GM19023 (cell line): Measurements from ENCODE around the gene HMCN2.

Source experiments
- ATAC-seq: cut with Tn5 transposase; IDR thresholded peaks from one replicate; pipeline ENCODE4 v1.9.1; 2021; ENCODE audit warnings: mild to moderate bottlenecking, moderate library complexity; ENCODE audit not compliant: unreplicated experiment

The HMCN2 gene

GRCh38 chr9:130405657-130406257, 140.2 kb downstream of the HMCN2 start:
- no peak for ATAC-seq

DNA sequence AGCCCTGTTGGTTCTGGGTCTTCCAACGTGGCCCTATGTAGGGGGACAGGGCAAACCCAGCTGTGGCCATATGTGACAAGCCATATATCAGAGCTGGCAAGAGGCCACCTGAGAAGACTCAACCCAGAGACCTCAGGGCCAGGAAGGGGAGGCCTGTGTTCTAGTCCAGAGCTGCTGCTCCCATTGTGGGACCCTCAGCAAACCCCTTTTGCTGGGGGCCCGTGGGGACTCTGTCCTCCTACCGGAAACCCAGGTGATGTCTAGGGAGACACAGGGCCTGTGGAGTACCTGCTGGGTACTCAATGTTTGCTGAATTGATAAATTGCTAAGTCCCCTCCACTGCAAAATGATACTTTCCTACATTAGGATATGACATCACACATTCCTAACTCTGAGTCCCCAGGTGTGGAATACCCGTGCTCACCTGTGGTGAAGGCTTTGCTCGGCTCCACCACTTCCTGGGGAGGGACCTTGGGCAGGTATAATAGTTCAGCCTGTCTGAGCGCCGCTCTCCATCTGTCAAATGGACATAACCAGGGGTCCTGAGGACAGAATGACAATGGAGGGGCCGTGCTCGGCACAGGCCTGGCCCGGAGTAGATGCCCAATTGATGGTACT, 140.8 kb downstream of the HMCN2 start:
- no peak for ATAC-seq

GRCh38 chr9:130407916-130408663, 142.5 kb downstream of the HMCN2 start:
- ATAC-seq, result no peak

GRCh38 chr9:130408669-130409068, 143.1 kb downstream of the HMCN2 start:
- ATAC-seq, result no peak

DNA sequence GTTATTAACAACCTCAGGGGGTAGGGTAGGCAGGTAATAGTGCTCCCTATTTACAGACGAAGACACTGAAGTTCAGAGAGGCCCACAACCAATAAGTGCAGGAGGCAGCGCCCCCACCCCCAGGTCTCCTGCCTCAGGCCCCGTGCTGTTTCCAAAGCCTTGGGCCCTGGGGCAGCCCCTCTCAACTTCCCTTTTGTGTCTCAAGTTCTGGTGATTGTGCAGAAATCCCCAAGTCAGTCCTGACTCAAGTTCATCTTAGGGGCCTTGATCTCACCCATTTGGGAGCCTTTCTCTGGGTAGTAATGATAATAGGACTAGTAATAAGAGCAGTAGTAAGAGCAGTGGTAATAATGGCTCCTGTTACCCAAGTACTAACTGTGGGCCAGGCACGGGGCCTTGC, 143.7 kb downstream of the HMCN2 start:
- no peak for ATAC-seq

GRCh38 chr9:130410443-130410842, 144.9 kb downstream of the HMCN2 start:
- ATAC-seq, result no peak

- no peak for ATAC-seq
Measured at GRCh38 chr9:130411566-130411915, 146.0 kb downstream of the HMCN2 start.

- no peak for ATAC-seq
Measured at GRCh38 chr9:130414081-130414731, 148.6 kb downstream of the HMCN2 start.

GRCh38 chr9:130414910-130415746, 149.6 kb downstream of the HMCN2 start:
- ATAC-seq, result no peak

- no peak for ATAC-seq
Measured at GRCh38 chr9:130417602-130418001, 152.0 kb downstream of the HMCN2 start.

- no peak for ATAC-seq
Measured at GRCh38 chr9:130418776-130419175, 153.2 kb downstream of the HMCN2 start.

DNA sequence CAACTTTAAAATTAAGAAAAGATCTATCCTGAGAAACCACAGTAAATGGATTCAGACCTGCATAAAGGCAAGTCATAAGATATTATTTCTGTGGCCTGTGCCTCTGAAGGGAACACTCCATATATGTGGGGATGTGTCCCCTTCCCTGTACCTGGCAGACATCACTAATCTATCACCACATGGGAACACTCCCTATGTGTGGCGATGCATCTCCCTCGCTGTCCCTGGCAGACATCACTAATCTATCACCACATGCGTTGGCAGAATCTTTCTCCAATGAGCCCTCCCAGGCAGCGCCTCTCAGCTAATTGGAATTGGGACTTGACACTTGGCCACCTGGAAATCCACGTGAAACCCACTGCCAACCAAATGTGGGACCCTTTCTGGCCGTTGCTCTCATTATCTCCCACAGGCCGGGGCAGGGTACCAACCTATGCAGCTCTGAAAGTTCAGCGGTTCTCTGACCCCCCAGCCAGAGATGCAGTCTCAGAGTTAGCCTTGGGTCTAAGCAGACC, 154.0 kb downstream of the HMCN2 start:
- ATAC-seq, result no peak

- ATAC-seq, result no peak
Measured at GRCh38 chr9:130421154-130421801, 155.7 kb downstream of the HMCN2 start.

DNA sequence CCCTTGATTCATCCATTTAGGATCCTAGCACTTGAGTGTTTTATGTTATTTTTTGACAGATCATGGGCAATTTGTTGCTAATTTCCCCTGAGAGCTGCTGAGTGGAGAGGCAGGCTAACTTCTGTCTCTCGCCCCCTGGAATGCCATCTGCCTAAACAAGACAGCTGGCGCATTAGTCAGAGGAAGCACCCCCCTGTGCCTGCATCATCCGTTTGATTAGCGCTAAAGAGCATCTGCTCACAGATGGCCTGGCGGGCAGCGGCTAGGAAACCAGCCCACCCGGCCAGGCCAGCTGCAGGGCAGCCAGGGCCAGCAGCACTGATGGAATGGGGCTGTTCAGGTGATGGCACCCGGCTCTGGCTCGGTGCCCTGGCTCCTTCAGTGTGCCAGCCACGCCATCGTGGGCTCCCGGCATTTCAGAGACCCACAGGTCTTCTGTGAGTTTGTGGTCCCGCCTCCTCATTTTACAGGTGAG, 156.3 kb downstream of the HMCN2 start:
- ATAC-seq, result no peak

- ATAC-seq, result no peak
Measured at GRCh38 chr9:130422546-130422945, 157.0 kb downstream of the HMCN2 start.

- no peak for ATAC-seq
Measured at GRCh38 chr9:130423272-130423671, 157.7 kb downstream of the HMCN2 start.

DNA sequence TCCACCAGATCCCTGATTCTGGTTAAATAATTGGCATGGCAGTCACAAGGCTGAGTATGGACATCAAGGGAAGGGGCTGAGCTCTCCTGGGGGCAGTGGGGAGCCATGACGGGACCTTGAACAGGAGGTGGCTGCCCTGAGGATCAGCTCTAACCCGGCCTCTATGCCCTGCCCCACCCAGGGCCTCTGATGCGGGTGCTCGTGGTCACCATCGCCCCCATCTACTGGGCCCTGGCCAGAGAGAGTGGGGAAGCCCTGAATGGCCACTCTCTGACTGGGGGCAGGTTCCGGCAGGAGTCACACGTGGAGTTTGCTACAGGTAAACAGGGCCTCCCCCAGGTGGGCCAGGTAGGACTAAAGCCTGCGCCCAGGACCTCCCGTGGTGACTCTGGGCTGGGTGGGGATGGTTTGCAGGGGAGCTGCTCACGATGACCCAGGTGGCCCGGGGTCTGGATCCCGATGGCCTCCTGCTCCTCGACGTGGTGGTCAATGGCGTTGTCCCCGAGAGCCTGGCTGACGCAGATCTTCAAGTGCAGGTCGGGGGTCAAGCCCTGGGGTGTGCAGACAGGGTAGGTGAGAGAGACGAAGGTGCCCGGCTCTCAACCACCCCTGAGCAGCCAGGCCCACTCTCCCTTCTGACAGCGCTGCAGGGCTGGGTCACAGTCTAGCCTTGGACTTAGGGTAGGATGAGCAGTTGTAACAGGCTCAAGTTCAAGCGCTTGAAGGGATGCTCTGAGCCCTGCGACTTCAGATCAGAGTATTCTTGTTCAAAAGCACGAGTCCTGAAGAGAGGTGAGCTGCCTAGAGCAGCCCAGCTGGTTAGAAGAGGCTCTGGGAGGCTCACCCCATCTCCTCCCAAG, 159.3 kb downstream of the HMCN2 start:
- no peak for ATAC-seq

DNA sequence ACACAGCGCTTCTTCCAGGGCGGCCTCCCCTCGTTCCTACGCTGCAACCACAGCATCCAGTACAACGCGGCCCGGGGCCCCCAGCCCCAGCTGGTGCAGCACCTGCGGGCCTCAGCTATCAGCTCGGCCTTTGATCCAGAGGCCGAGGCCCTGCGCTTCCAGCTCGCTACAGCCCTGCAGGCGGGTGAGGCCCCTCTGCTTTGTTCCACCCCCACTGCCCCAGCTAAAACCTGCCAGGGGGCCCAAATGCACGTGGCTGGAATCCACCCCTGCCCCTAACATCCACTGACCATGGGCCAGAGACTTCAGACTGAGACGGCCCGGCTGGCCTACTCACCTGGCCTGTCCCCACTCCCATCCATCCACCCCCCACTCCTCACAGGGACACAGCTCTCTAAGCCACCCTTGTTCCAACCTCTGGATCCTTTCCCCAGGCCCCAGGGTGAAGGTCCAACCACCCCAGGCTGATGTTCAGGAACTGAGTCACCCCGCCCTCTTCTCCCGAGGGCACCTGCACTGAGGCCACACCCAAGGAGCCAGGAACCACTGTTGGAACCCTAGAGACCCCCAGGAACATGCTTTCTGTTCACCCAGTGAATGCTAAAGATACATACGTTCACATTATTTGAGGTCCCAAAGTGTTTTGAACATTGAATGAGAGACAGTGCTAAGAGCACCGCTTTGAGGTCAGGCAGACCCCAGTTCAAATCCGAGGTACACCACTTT, 160.3 kb downstream of the HMCN2 start:
- ATAC-seq, result no peak

- no peak for ATAC-seq
Measured at GRCh38 chr9:130426467-130426773, 160.9 kb downstream of the HMCN2 start.
